H1 (cell line): Measurements from ENCODE around the gene ZNF776. TPM values are rescaled to one million over a fixed set of nuclear protein-coding genes. Genes with fewer than 3 reads are reported as not detected.

Source experiments
- CHD1 ChIP-seq: IDR thresholded peaks from 2 replicates; pipeline ENCODE4 v1.6.1; 2012; ENCODE audit warnings: low read depth, low read length, improper control_type of control experiment
- KDM4A ChIP-seq: IDR thresholded peaks from one replicate; pipeline ENCODE4 v1.7.1; 2012; ENCODE audit warnings: low read depth, mild to moderate bottlenecking, moderate library complexity, low read length, inconsistent platforms; ENCODE audit not compliant: severe bottlenecking
- NRF1 ChIP-seq: IDR thresholded peaks from 2 replicates; pipeline ENCODE4 v1.6.1; 2011; ENCODE audit warnings: mild to moderate bottlenecking, low read depth, low read length, improper control_type of control experiment
- SP2 ChIP-seq: IDR thresholded peaks from 2 replicates; pipeline ENCODE4 v1.6.1; 2012; ENCODE audit warnings: mild to moderate bottlenecking, low read length, inconsistent platforms
- polyA plus RNA-seq, 7 experiments: library from polyadenylated mRNA; depleted of rRNA in 3 of 7; stranded (reverse) in 5 of 7; unstranded in 2 of 7; fragments of >200 nt in 5 of 7; fragments of 200-250 nt in 2 of 7; gene quantifications; 1 replicate in 5 of 7; 2 replicates in 1 of 7; 4 replicates in 1 of 7; pipeline versions ENCODE4 v1.2.1 to v1.2.3, GENCODE V29; 2011 to 2013; ENCODE audit warnings: missing spikeins in 2 of 7, mixed read lengths in 2 of 7
- total RNA-seq: library from RNA; stranded (reverse); fragmentation: NEBNext Ultra II Directional; extraction: Animal tissue kit (Norgen Biotek cat#: 25700); gene quantifications from 2 replicates; pipeline ENCODE4 v1.2.1, GENCODE V29; 2021

ZNF776 gene
- total and polyA plus RNA-seq, 2 of the 8 experiments (the other 6 are each of a cell fraction or from before 2014, with no cell fraction given) = 7.8 to 20.5 TPM

DNA sequence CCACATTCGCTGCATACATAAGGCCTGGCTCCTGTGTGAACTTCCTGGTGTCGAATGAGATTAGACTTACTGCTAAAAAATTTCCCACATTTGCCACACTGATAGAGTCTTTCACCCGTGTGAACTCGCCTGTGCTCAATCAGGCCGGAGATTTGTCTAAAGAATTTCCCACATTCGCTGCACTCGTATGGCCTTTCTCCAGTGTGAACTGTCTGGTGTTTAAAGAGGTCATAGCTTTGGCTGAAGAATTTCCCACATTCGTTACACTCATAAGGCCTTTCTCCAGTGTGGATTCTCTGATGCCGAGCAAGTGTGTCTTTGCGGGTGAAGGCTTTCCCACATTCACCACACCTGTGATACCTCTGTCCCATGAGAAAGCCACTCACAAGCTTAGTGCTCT is 25.7 kb upstream of the ZNF776 start (continued):
- no peak for TF ChIP-seq SP2
- TF ChIP-seq CHD1 = no peak
- TF ChIP-seq NRF1 = no peak
- TF ChIP-seq KDM4A = no peak
